C1 segment of cervical spinal cord (tissue), 14 donors: Measurements from ENCODE around the gene NAA40.
A peak's percentile ranks its signal among the peaks of the same experiment; 100 is the strongest.
"Not testable (repeated sequence)": the region's sequence is repeated elsewhere in the genome, so short reads cannot be mapped to it uniquely, and the experiment has no call there.

Source experiments
- DNase-seq, 14 donors: peaks; one replicate each; lab custom pipeline; 2025; lab: John Stamatoyannopoulos, UW

NAA40 gene

GRCh38 chr11:63937713-63938478 is 906 bp upstream of the NAA40 start:
- DNase-seq = no peak

- peak in 6 of 14 donors; percentile 9 to 53 (median 46) for DNase-seq
These were observed 642 bp downstream of the NAA40 start for GRCh38 chr11:63939397-63939891.

GRCh38 chr11:63940786-63941185 is 2.0 kb downstream of the NAA40 start:
- no peak for DNase-seq

- DNase-seq = no peak
These were observed 3.1 kb downstream of the NAA40 start for GRCh38 chr11:63941901-63942300.

GRCh38 chr11:63942803-63943202 is 4.0 kb downstream of the NAA40 start:
- no peak for DNase-seq

GRCh38 chr11:63944987-63945386 is 6.2 kb downstream of the NAA40 start:
- DNase-seq = peak in 2 of 14 donors; percentile 15 to 26

- DNase-seq = peak in 11 of 14 donors; percentile 41 to 75 (median 45)
These were observed 6.8 kb downstream of the NAA40 start for GRCh38 chr11:63945477-63946163.

- no peak for DNase-seq
These were observed 13.2 kb downstream of the NAA40 start for GRCh38 chr11:63951779-63952536.

GRCh38 chr11:63952570-63952969 is 13.8 kb downstream of the NAA40 start:
- DNase-seq = no peak

- no peak for DNase-seq
These were observed 19.2 kb downstream of the NAA40 start for GRCh38 chr11:63958008-63958407.

- DNase-seq = no peak
These were observed 23.0 kb downstream of the NAA40 start for GRCh38 chr11:63961608-63962412.

- not testable (repeated sequence) for DNase-seq
These were observed 25.1 kb downstream of the NAA40 start for GRCh38 chr11:63963895-63964294.

GRCh38 chr11:63966444-63966843 is 27.6 kb downstream of the NAA40 start:
- DNase-seq = no peak

GRCh38 chr11:63969461-63969860 is 30.7 kb downstream of the NAA40 start:
- DNase-seq = no peak

- DNase-seq = no peak
These were observed 32.1 kb downstream of the NAA40 start for GRCh38 chr11:63970902-63971301.

GRCh38 chr11:63973912-63974258 is 35.1 kb downstream of the NAA40 start:
- not testable (repeated sequence) for DNase-seq

- peak; percentile 70 to 99 (median 96) for DNase-seq
These were observed 35.7 kb downstream of the NAA40 start, which contains the start of gene COX8A for GRCh38 chr11:63974259-63975143. COX8A (plus strand) TSS chr11:63974620; CDS start chr11:63974681, 61 bp downstream.

- no peak for DNase-seq
These were observed 39.9 kb downstream of the NAA40 start for GRCh38 chr11:63978551-63979239.

- no peak for DNase-seq
These were observed 40.6 kb downstream of the NAA40 start for GRCh38 chr11:63979426-63979825.

- DNase-seq = peak in 4 of 14 donors; percentile 39 to 71 (median 54)
These were observed 47.0 kb downstream of the NAA40 start for GRCh38 chr11:63985812-63986155.
